ENCODE data around the gene PDE1A. TPM values are rescaled to one million over a fixed set of nuclear protein-coding genes. Genes with fewer than 3 reads are reported as not detected.
"Not testable (repeated sequence)": the region's sequence is repeated elsewhere in the genome, so short reads cannot be mapped to it uniquely, and the experiment has no call there.

The PDE1A gene
- total RNA-seq, 2 experiments from 2014 or later = not detected

DNA sequence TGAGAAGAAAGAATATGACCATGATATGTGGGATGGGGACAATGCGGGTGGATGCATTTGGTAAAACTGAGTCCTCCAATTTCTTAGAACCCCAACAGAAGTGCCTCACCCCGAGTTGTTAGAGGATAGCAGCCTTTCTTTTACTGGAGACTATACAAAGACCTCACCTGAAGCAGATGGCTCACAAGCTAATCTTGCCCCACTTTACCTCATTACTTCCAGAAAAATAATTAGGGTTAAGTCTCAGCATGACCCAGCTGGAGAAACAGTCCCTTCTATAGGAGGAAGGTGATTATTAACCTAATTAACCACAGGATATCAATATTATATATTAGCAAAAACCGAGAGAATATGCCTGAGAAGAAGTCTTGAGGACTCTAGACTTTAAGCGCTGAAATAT, 128.4 kb downstream of the PDE1A start:
- no peak for DNase-seq
- no peaks in the 10 kb centered on the region for H3K36me3 Mint-ChIP-seq
- H3K9me3 Mint-ChIP-seq = no peaks in the 10 kb centered on the region
- no peak overlapping the region for H3K4me3 Mint-ChIP-seq
- H3K27me3 Mint-ChIP-seq = no peaks in the 10 kb centered on the region
- no peaks in the 10 kb centered on the region for H3K4me1 Mint-ChIP-seq
- no peak overlapping the region for H3K27ac Mint-ChIP-seq

DNA sequence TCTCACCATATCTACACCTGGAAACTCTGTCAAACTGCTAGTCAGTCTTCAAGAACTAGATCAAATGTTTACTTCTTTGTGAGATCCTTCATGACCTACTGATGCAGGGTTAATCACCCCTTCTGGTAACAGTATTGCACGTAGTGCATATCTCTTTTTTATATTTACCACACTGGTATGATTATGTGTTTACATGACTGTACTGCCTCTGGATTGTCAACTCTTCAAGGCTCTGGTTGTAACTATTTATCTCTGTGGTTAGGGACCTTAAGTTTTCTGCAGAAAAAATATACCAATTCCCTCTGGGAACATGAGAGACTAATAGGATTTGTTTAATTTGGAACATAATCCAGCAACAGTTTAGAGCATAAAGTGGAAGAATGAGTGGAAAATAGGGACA, 135.5 kb downstream of the PDE1A start:
- no peak for DNase-seq
- H3K9me3 Mint-ChIP-seq = no peaks in the 10 kb centered on the region
- H3K36me3 Mint-ChIP-seq = no peaks in the 10 kb centered on the region
- H3K27ac Mint-ChIP-seq = no peak overlapping the region
- H3K4me3 Mint-ChIP-seq = no peak overlapping the region
- H3K4me1 Mint-ChIP-seq = no peaks in the 10 kb centered on the region
- H3K27me3 Mint-ChIP-seq = no peaks in the 10 kb centered on the region

DNA sequence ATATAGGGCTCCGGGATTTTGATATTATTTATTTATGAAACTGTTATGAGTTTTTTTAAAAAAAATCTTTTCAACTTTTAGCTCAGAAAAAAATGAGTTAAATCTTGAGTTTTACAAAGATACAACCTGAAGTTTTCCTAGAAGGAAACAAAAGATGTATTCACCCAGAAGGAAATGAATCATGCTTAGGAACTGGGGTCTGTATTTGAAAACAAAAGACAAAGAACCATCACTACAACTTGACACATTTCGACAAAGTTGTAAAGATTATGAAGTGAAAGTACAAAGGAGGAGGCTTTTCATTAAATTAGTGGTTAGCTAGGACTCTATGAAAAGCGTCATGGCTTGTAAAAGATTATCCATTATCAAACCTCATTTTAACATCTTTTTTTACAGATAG, 143.3 kb downstream of the PDE1A start:
- H3K4me1 Mint-ChIP-seq = no peaks in the 10 kb centered on the region
- no peak for DNase-seq
- H3K27me3 Mint-ChIP-seq = no peaks in the 10 kb centered on the region
- H3K9me3 Mint-ChIP-seq = no peaks in the 10 kb centered on the region
- H3K27ac Mint-ChIP-seq = no peak overlapping the region
- no peaks in the 10 kb centered on the region for H3K36me3 Mint-ChIP-seq
- no peak overlapping the region for H3K4me3 Mint-ChIP-seq

DNA sequence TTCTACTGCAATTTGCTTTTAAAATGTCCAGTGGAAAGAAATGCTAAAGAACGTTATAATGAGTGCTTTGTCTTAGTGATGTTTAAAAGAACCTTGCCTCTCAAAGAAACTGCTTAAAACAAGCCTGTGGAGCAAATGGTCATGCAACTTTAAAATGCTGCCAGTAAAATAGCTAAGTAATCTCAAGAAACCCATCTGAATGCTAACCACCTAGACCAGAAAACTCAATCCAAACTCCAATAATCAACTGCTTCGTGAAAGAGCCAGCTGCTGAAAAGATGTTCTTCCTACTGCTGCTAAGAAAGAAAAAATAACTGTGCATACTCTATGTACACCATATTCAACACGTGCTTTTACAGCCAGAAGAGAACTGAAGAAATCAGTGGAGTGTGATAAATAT, 145.6 kb downstream of the PDE1A start:
- H3K27ac Mint-ChIP-seq = no peak overlapping the region
- H3K36me3 Mint-ChIP-seq = no peaks in the 10 kb centered on the region
- H3K4me3 Mint-ChIP-seq = no peak overlapping the region
- no peak for DNase-seq
- H3K9me3 Mint-ChIP-seq = peaks cover 7% of the 10 kb centered on the region
- no peaks in the 10 kb centered on the region for H3K4me1 Mint-ChIP-seq
- H3K27me3 Mint-ChIP-seq = no peaks in the 10 kb centered on the region

DNA sequence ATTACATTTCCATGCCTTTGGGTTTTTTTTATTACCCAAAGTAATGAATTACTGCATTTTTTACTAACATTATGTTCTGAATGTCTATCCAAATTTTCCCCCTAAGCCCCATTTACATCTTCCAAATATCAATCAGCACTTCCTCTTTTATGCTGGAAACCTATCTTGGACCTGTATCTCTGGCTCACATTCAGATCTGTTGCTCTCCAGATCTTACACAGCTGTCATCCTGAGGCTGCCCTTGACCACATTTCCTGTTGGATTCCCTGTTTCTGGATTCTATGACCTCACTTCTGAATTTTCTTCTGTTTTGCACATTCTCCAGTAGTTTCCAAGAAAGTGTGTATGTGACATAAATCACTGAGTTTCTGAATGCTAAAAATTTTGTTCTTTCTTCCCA, 146.7 kb downstream of the PDE1A start:
- DNase-seq = no peak
- no peaks in the 10 kb centered on the region for H3K4me1 Mint-ChIP-seq

DNA sequence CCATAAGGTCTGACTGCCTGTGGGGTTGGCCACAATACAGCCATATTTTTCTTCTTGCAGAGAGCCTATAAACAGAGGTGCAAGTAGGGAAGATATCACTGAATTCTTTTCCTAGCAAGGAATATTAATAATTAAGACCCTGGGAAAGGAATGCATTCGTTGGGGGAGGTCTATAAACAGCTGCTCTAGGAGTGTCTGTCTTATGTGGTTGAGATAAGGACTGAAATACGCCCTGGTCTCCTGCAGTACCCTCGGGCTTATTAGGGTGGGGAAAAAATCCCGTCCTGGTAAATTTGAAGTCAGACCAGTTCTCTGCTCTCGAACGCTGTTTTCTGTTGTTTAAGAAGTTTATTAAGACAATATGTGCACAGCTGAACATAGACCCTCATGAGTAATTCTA, 150.2 kb downstream of the PDE1A start:
- not testable (repeated sequence) for H3K27me3 Mint-ChIP-seq, H3K27ac Mint-ChIP-seq, H3K4me1 Mint-ChIP-seq, DNase-seq, H3K36me3 Mint-ChIP-seq, H3K4me3 Mint-ChIP-seq
- H3K9me3 Mint-ChIP-seq = peaks cover 14% of the 10 kb centered on the region

More for the DNA sequence above, 146.7 kb downstream of the PDE1A start:
- peaks cover 10% of the 10 kb centered on the region for H3K9me3 Mint-ChIP-seq
- H3K4me3 Mint-ChIP-seq = no peak overlapping the region
- H3K27ac Mint-ChIP-seq = no peak overlapping the region
- H3K27me3 Mint-ChIP-seq = no peaks in the 10 kb centered on the region
- no peaks in the 10 kb centered on the region for H3K36me3 Mint-ChIP-seq

DNA sequence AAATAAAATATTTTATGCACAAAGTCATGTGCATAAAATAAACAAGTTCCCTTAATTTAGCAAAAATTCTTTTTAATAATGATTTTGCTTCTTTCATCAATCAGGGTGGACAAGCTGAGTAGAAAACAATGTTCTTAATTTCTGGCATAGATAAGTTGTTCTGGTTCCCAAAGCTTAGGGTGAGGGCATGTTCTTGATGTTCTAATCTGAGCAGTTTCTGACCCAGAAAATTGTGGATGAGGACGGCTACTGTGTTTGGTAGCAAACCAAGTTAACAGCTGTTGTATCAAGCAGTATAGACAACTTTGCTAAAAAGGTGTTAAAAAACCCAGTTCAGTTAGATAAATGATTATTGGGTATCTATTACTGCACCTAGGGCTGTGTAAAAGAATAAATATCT, 158.9 kb downstream of the PDE1A start:
- peaks cover 2% of the 10 kb centered on the region for H3K9me3 Mint-ChIP-seq
- no peak overlapping the region for H3K27ac Mint-ChIP-seq
- no peak overlapping the region for H3K4me3 Mint-ChIP-seq
- H3K36me3 Mint-ChIP-seq = no peaks in the 10 kb centered on the region
- no peaks in the 10 kb centered on the region for H3K4me1 Mint-ChIP-seq
- DNase-seq = no peak
- peaks cover 6% of the 10 kb centered on the region for H3K27me3 Mint-ChIP-seq

DNA sequence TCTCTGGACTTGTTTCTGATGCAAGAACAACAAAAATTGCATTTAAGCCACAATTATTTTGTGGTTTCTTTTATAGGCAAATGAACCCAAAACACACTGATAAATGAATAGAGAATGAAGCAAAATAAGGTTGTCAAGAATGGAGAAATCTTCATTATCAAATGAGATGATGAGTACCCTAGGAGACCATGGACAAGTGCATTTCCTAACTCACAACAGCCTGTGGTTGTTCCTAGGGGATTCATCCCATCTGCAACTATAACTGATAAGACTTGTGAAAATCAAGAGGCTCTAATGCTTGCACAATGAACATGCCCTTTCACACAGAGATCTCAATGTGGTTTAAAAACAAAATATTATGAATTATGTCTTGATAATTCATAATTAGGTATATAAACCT, 159.9 kb downstream of the PDE1A start:
- H3K4me1 Mint-ChIP-seq = no peaks in the 10 kb centered on the region
- H3K36me3 Mint-ChIP-seq = no peaks in the 10 kb centered on the region
- no peak overlapping the region for H3K4me3 Mint-ChIP-seq
- peaks cover 6% of the 10 kb centered on the region for H3K27me3 Mint-ChIP-seq
- no peak overlapping the region for H3K27ac Mint-ChIP-seq
- DNase-seq = no peak
- H3K9me3 Mint-ChIP-seq = peaks cover 2% of the 10 kb centered on the region

DNA sequence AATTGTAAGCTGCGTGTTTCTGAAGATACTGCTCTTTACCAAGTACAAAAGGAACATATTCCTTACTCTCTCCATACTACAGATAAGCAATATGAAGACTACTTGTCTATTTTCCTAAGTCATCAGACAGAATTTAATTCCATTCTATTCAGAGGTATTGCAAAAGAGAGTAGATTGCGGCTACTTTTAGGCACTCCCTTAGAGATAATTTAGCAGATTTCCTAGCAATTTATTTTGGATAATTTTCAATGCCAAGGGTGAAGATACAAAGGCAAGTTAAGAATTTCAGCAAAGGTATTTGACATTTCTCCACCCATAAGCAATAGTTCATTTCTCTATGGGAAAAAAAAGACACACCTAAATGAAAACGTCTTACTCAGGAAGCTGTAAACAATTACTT, 161.1 kb downstream of the PDE1A start:
- Mint-ChIP-seq H3K4me3 (no peak overlapping the region), H3K9me3 (no peaks in the 10 kb centered on the region), H3K27me3 (peaks cover 6% of the 10 kb centered on the region), H3K27ac (no peak overlapping the region), H3K4me1 (no peaks in the 10 kb centered on the region), H3K36me3 (no peaks in the 10 kb centered on the region)
- DNase-seq = no peak

DNA sequence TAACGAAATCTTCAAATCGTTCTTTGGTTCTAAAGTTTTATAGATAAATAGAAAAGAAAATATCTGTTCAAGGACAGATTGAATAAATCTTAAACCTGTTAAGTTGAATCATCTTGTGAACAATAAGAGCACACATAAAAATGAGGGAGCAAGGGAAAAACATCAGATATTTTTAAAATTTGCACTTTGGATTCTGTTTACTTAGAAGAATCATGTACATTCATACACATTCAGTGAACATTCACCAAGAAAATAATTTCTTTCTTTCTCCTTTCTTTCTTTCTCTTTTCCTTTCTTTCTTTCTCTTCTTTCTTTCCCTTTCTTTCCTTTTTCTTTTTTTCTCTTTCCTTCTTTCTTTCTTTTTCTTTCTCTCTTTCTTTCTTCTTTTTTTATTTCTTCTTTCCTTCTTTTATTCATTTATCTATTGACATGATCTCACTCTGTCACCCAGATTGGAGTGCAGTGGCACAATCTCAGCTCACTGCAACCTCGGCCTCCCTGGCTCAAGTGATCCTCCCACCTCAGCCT, 164.9 kb downstream of the PDE1A start:
- Mint-ChIP-seq H3K4me1 (no peaks in the 10 kb centered on the region), H3K27ac (no peak overlapping the region), H3K36me3 (no peaks in the 10 kb centered on the region), H3K4me3 (no peak overlapping the region), H3K9me3 (no peaks in the 10 kb centered on the region), H3K27me3 (peaks cover 6% of the 10 kb centered on the region)
- no peak for DNase-seq

DNA sequence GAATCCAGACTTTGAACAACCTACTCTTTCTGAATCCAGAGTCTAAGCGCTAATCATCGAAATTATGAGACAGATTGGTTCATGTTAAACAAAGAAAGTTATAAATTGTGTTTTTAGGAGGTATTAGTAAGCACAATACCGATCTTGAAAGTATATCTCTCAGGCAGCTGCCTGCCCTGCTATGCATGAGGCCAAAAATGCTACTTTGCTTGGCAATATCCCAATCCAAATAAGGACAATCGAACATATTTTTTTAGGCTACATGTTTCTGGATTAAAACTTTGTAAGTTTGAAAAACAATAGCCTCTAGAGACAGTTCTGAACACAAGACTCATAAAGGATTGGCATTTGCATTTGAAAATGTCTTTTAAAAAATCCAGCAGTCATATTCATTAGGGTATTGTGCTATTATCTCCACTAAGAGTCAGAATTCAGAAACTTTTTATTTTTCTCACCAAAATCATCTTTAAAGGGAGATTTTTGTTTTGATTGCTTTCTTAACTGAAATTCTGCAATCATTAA, 167.1 kb downstream of the PDE1A start:
- no peaks in the 10 kb centered on the region for H3K36me3 Mint-ChIP-seq
- H3K4me1 Mint-ChIP-seq = no peaks in the 10 kb centered on the region
- H3K27me3 Mint-ChIP-seq = peaks cover 9% of the 10 kb centered on the region
- H3K9me3 Mint-ChIP-seq = no peaks in the 10 kb centered on the region
- H3K4me3 Mint-ChIP-seq = no peak overlapping the region
- H3K27ac Mint-ChIP-seq = no peak overlapping the region
- DNase-seq = no peak

DNA sequence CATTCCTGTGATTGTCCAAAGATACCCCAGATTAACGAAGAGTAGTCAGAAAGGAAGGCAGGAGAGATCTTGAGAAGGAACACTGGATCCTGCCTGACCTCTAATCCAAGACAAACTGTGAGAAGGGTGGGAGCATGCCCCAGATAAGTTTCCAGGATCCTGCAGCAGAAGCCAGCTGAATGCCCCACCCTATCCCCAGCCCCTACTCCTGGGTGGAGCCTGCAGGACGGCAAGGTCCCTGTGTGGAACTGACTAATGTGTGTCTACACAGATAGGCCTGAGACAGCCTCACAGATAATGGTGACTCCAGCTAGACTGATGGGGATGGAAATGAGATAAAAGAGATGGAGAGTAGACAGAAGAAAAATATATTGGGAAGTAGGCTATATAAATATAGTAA, 174.3 kb downstream of the PDE1A start:
- H3K4me3 Mint-ChIP-seq = no peak overlapping the region
- DNase-seq = no peak
- no peaks in the 10 kb centered on the region for H3K36me3 Mint-ChIP-seq
- no peaks in the 10 kb centered on the region for H3K4me1 Mint-ChIP-seq
- H3K9me3 Mint-ChIP-seq = no peaks in the 10 kb centered on the region
- H3K27ac Mint-ChIP-seq = no peak overlapping the region
- peaks cover 11% of the 10 kb centered on the region for H3K27me3 Mint-ChIP-seq

DNA sequence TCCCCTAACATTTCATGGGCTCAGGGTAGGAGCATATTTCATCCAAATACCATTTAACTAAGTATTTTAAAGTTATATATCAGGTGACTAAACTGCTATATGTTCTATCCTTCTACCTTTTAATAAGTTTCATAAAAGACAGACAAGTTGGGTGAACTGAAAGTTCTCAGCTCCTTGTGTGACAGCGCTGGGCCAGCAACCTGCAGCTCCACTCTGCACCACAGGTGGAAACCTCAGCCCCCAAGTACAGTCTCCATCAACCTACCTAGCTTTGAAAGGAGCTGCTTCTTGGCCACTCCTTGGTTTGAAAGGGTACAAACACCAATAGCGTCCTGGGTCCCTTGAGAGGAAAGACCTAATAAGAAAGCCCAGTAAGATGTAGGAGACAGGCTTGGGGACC, 177.9 kb downstream of the PDE1A start:
- Mint-ChIP-seq H3K4me3 (no peak overlapping the region), H3K4me1 (no peaks in the 10 kb centered on the region), H3K27ac (no peak overlapping the region), H3K36me3 (no peaks in the 10 kb centered on the region), H3K9me3 (no peaks in the 10 kb centered on the region), H3K27me3 (peaks cover 8% of the 10 kb centered on the region)
- DNase-seq = no peak

DNA sequence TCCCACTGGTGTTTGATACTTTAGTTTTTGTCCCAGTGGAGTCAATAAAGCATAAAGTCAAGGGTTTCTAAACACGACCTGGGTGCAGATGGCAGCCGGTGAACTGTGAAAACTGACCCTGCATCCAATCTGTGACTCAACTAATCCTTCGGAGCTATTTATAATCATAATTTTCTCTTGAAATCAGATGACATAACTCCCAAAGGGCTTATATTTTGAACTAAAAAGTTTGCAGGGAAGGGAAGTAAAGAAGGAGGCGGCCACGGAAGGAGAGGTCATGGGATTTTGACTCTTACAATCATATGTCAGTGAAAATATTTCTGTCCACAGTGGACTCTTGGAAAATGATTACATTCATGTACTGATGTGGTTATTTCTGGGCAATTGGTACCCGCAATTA, 178.5 kb downstream of the PDE1A start:
- DNase-seq = no peak
- no peaks in the 10 kb centered on the region for H3K4me1 Mint-ChIP-seq
- H3K36me3 Mint-ChIP-seq = no peaks in the 10 kb centered on the region
- H3K27ac Mint-ChIP-seq = no peak overlapping the region
- no peak overlapping the region for H3K4me3 Mint-ChIP-seq
- H3K27me3 Mint-ChIP-seq = peaks cover 8% of the 10 kb centered on the region
- H3K9me3 Mint-ChIP-seq = no peaks in the 10 kb centered on the region

DNA sequence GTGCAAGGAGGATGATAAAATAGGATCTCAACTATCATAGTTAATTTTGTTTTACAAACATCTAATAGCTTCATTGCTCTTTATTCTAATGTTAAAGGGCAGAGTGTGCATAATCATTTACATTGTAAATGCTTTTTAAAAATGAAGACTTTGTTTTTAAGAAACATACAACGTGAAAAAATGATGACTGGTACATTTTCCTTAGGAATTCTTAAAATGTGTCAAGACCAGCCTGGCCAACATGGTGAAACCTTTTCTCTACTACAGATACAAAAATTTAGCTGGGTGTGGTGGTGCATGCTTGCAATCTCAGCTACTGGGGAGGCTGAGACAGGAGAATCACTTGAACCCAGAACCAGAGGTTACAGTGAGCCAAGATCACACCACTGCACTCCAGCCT, 179.0 kb downstream of the PDE1A start:
- H3K4me1 Mint-ChIP-seq = no peaks in the 10 kb centered on the region
- H3K27ac Mint-ChIP-seq = no peak overlapping the region
- no peak for DNase-seq
- no peaks in the 10 kb centered on the region for H3K9me3 Mint-ChIP-seq
- peaks cover 8% of the 10 kb centered on the region for H3K27me3 Mint-ChIP-seq
- H3K36me3 Mint-ChIP-seq = no peaks in the 10 kb centered on the region
- no peak overlapping the region for H3K4me3 Mint-ChIP-seq

DNA sequence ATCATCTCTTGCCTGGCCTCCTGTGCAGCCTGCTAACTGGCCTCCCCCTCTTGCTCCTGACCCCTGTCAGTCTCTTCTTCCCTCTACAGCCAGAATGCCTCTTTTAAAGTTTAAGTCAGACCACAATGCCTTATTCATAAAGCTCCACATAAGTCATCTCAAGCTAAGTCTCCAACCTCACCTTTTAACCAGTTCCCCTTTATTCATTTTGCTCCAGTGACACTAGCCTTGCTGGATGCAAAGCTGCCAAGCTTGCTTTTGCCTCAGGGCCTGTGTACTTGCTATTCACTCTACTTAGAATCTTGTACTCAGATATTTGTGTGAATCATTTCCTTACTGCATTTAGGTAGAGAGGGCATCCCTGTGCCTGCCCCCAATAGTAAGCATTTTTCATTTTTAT, 180.9 kb downstream of the PDE1A start:
- Mint-ChIP-seq H3K36me3 (no peaks in the 10 kb centered on the region), H3K4me3 (no peak overlapping the region), H3K27ac (no peak overlapping the region), H3K9me3 (no peaks in the 10 kb centered on the region), H3K4me1 (no peaks in the 10 kb centered on the region), H3K27me3 (peaks cover 3% of the 10 kb centered on the region)
- no peak for DNase-seq

DNA sequence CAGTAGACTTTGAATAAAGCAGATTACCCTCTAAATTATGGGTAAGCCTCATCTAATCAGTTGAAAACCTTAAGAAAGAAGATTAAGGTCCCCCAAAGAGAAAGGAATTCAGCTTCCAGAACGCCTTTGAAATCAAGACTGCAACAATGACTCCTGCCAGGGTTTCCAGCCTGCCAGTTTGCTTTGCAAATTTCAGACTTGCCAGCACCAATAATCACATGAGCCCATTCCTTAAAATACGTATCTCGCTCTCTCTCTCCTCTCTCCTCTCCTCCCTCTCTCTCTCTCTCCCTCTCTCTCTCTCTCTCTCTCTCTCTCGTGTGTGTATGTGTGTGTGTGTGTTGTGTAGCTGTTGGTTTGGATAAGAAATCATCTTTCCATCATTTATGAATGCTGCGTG, 184.2 kb downstream of the PDE1A start:
- H3K27ac Mint-ChIP-seq = no peak overlapping the region

More for the DNA sequence above, 184.2 kb downstream of the PDE1A start:
- no peaks in the 10 kb centered on the region for H3K36me3 Mint-ChIP-seq
- H3K4me3 Mint-ChIP-seq = no peak overlapping the region
- DNase-seq = no peak
- peaks cover 3% of the 10 kb centered on the region for H3K27me3 Mint-ChIP-seq
- no peaks in the 10 kb centered on the region for H3K4me1 Mint-ChIP-seq
- H3K9me3 Mint-ChIP-seq = no peaks in the 10 kb centered on the region

Measured in activated naive CD8-positive, alpha-beta T cell treated with anti-CD3 and anti-CD28 coated beads for 36 hours (primary cell).